ENCODE measurements around the gene IWS1.
"Not testable (repeated sequence)": the region's sequence is repeated elsewhere in the genome, so short reads cannot be mapped to it uniquely, and the experiment has no call there.

The IWS1 gene

GRCh38 chr2:127526132-127527000, at the start of gene IWS1:
Gene IWS1 (minus strand): TSS chr2:127526489. CDS start chr2:127526208, 281 bp downstream.
- DNase-seq: peak; percentile 96

- peak; percentile 27 for DNase-seq
Observed at GRCh38 chr2:127575941-127576432, 49.7 kb upstream of the IWS1 start.

DNA sequence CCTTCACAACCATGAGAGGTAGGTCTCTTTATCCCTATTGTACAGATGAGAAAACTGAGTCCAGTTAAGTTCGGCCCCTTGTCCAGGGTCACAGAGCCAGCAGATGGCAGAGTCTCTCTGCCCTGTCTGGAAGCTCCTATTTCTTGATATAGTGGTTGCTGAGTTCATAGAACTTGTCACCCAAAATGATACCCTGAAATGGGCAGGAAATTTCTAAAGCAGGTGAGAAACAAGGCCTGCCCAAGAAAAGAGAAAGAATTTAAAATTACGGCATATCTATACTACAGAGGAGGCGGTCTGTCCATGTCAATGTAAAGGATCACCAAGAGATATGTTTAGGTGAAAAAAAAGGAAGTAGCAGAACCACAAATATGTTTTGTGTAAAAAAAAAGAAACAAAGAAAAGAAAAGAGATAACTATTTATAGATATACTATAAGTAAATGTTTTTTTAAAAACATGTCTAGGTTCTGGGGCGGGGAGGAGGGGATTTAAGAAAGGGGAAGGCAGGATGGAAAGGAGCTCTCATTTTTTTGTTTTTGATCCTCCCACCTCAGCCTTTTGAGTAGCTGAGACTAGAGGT, 49.0 kb upstream of the IWS1 start:
- peak; percentile 27 for DNase-seq

DNA sequence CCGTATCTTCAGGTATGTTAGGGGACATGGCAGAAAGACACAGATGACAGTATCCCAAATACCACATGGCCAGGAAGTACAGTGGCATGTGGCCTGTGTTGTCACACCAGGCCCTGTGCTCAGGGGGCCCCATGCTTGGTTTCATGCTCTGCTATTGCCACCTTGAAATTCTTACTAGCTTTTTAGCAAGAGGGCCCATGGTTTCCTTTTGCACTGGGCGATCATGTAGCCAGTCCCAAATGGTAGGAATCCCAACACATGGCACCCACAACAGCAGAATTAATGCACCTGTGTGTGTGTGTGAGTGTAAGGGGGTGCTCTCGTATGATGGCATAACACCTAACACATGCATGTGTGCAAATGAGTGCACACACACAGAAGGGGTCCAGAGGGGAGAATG, 48.4 kb upstream of the IWS1 start:
- no peak for DNase-seq

DNA sequence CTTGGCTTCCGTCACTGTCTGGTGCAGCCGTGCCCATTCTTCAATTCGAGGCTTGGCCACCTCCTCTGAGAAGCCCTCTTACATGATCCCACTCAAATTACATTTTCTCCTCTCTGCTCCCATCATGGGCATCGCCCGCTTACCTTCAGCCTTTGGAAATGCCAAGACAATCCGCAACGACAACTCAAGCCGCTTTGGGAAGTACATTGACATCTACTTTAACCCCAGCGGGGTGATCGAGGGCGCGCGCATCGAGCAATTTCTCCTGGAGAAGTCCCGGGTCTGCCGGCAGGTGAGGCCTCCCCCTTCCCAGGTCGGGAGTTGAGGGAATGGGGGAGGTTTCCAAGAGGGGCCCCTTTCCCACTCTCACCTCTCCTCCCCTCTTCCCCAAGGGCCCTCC, 47.5 kb upstream of the IWS1 start:
- DNase-seq: peak; percentile 11

- peak; percentile 10 for DNase-seq
Observed at GRCh38 chr2:127573298-127573697, 47.0 kb upstream of the IWS1 start.

DNA sequence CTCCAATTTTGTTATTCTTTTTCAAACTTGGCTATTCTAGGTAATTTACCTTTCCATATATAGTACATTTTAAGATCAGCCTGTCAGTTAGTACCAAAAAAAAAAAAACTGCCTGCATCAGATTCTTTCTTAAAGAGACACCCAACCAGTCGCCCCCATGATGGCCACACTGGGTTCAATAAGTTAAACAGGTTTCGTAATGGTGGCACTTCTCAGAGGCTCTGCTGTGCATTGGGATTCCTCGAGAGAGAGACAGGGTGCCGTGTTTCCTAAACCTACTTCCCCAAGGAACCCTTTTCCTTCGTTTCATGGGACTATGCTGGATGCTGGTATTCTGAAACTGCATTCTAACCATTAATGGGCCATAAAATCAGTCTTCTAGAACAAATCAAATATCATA, 46.6 kb upstream of the IWS1 start:
- DNase-seq: peak; percentile 5

GRCh38 chr2:127572352-127572751, 46.1 kb upstream of the IWS1 start:
- not testable (repeated sequence) for DNase-seq

DNA sequence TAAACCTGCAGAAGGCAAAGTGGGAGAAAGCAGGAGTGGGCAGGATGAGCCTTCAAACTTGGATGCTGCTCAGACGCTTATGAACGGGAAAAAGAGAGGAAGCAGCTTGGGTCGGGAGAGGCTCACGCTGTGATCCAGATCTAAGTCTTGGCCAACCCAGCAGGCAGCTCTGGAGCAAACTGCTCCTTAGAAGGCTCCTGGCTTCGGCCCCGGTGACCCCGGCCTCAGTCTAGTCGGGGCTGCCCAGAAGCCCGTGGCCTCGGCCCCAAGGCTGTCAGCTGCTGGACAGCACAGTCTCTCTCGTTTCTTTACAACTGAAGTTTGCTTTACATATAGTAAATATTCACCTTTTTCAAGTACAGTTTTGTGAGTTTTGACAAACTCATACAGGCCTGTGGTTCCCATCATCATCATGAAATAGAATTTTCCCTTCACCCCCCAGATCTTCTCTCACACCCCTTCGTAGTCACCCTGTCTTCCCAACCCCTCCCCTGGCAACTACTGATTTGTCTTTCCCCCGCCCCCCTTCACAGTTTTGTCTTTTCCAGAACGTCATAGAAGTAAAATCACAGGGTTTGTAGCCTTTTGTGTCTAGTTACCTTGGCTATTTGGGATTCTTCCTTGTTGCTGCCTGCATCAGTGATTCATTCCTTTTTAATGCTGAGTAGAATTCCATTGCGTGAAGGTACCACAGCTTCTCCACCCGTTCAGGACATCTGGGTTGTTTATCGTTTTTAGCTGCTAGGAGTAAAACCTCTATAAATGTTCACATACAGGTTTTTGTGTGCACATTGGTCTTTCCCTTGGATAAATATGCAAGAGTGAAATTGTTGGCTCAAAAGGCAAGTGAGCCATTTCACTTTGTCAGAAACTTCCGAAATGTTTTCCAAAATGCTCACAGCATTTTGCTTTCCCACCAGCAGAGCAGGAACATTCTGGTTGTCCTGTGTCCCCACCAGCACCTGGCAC, 44.3 kb upstream of the IWS1 start:
- DNase-seq: peak; percentile 36

GRCh38 chr2:127569666-127570065, 43.4 kb upstream of the IWS1 start:
- DNase-seq: no peak

DNA sequence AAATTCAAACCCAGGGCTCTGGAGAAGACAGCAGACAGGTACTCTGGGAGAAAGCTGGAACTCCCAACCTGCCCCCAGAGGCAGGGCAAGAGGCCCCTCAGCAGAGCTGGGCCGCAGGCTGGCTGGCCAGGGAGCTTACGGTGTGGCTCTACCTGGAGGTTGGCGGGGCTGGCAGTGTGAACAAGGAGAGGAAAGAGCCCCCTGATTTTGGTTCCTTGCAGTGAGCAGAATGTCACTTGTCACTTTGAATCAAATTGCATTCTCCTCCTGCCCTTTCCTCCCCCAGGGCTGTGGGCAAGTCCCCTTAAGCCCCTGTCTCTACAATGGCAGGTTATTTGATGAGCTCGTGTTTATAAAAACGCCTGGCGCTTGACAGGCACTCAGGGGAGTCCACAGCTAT, 41.8 kb upstream of the IWS1 start:
- peak; percentile 12 for DNase-seq

DNA sequence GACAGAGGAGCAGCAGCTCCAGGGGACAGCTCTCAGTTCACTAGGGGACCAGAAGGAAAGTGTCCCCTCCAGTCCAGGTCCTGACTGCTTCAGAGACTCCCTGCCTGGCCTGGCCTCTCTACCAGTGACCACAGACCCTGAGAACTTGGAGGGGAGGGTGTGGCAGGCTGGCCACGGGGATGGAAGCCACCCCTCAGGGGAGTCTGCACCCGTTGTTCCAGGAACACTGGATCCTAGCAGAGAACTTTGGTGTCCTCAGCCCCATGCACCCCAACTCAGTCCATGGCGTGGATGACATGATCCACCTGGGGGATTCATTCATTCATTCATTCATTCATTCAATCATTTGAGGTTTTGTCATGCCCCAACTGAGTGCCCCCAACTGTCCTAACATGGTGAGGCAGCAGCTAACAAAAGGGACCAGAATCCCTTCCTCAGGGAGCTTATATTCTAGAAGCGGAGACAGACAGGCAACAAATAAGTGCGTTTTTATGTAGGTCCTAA, 41.1 kb upstream of the IWS1 start:
- peak; percentile 11 for DNase-seq

- peak; percentile 30 for DNase-seq
Observed at GRCh38 chr2:127566576-127566975, 40.3 kb upstream of the IWS1 start.

DNA sequence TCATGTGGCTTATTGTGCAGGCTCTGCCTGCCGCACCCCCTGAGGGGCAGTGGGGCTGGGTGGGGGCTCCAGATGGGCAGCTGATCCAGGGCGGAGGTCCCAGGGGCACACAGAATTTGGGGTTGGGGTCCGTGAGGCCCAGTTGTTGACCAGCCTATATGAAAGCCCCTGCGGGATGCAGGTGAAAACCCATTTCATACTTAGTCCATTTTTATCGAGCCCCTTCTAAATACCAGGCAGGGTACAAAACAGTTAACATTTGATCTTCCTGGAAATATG, 39.8 kb upstream of the IWS1 start:
- no peak for DNase-seq

GRCh38 chr2:127565261-127566138, 39.2 kb upstream of the IWS1 start:
- peak; percentile 19 for DNase-seq

- peak; percentile 17 for DNase-seq
Observed at GRCh38 chr2:127564429-127565260, 38.4 kb upstream of the IWS1 start.

DNA sequence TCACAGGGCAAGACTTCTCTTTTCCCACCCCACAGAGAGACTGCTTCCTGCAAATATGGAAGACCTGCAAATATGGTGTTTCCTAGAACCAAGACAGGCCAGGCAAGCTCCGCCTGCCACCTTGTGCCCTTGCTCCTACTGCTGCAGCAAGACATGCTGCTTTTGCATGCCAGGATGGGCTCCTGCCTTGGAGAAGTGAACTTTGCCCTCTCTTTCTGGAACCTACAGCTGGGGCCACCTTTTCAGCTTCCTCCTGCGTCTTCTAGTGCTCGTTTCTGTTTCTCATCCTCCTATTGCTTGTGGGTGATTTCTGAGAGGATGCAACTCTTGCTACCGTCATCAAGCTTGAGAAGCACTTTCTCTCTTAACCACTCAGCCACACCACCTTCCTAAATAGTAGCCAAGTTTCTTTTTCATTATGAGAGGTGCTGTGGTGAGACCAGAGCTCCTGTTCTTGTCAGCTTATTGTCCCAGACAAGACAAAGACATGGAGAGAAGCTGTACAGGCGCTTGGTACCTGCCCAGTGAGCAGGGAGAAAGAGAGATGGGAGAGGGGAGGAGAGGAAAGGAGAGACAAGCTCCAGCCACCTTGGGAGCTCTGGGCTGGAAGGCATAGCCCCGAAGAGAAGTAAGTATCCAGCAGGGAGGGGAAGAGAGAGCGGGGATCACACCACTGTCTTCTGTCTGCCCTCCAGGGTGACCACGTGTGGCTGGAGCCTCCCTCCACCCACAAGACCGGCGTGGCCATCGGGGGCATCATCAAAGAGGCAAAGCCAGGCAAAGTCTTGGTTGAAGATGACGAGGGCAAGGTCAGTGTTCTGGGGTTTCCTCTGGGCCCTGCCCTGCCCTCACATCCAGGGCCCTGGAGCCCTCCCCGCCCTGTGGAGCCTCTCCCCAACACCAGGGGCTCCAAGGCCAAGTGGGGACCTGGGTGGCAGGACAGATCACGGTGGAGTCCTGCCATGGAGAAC, 37.5 kb upstream of the IWS1 start:
- peak; percentile 34 for DNase-seq

GRCh38 chr2:127562936-127563335, 36.6 kb upstream of the IWS1 start:
- no peak for DNase-seq

DNA sequence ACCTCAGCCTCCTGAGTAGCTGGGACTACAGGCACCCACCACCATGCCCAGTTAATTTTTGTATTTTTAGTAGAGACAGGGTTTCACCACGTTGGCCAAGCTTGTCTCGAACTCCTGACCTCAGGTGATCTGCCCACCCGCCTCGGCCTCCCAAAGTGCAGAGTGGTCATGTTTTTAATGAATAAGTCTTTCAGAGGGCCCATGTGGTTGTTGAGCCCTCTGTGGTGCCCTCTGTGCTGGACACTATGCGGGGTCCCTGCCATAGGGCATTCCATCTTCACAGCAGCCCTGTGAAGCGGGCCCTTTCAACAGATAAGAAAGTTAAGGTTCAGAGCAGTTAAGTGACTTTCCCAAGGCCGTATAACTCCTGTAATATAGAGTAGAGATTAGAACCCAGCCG, 35.1 kb upstream of the IWS1 start:
- peak; percentile 18 for DNase-seq

GRCh38 chr2:127560931-127561280, 34.6 kb upstream of the IWS1 start:
- no peak for DNase-seq

All from right forelimb (tissue), 1 donor.